Measurements from ENCODE around the gene ARL6IP4.

GRCh38 chr12:122947352-122947792 lies 33.1 kb upstream of the ARL6IP4 start:
- TF ChIP-seq EP300 (IDR thresholded peaks at IDR 0.05) (no peak), POLR2A (IDR thresholded peaks at IDR 0.05) (no peak), CTCF (IDR thresholded peaks at IDR 0.05) (peak in 2 of 5 experiments; percentile 17 to 26)
